ENCODE results near the gene TSPAN14.

The TSPAN14 gene

DNA sequence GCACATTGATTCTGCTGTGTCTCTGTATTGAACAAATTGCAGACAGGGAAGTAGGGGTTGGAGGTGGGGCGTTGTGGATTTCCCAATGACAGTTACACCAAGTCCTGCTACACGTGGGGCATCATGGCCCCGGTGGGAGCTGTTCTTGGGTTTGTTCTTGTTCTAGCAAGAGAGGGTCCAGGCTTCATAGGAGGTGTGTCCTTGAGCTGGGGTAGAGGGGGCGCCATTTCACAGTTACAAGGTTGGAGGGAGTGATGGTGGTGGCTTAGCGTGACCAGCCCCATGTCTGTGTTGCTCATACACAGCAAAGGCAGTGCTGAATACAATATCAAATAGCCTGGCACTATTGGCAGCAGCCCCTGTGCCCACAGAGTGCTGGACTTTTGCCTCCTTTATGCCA is 99.3 kb downstream of the TSPAN14 start:
- DNase-seq: no peak

DNA sequence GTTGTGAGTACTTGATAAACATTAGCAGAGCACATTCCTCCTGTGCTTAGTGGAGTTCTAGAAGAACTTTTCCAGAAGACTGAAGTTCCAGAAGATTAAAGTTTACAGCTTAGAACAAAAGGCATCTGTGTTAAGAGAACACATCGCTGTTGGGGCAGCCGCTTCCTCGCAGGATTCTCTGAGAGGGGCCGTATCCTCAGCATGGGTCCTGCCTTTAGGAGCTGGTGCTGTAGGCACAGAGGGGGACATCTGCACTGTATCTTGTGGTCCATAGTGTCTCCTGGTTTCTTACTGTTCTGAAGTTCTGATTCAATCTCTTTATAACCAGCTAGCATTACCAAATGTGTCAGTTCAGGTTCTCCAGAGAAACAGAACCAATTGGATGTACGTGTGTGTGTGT is 99.9 kb downstream of the TSPAN14 start:
- no peak for DNase-seq

DNA sequence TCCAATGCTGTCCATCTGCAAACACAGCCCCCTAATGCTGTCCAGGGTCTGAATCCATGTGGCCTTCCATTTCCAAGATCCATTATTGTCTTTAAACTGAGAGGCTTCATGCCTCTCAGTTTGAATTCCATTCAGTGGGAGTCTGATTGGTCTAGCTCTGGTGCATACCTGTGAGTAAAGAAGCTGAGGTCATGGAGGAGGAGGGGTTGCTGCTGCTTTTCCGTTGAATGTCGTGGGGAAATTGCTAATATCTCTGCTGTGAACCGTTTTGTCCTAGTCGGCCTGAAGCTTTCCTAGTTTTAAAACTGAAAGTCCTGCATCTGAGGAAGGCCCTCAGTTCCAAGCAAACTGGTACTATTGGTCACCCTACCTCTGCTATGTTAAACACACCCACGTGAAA is 101.3 kb downstream of the TSPAN14 start:
- no peak for DNase-seq

DNA sequence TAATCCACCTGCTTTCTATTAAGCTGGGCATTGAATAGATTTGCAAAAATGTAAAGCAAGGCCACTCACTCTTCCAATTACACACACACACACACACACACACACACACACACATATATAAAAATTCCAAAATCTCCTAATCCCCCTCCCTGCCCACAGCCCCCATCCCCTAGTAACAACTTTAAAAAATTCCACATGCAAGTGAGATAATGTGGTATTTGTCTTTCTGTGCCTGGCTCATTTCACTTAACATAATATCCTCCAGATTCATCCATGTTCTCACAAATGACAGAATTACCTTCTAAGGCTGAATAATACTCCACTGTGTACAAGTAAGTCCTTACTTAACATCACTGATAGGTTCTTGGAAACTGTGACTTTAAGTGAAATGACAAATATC is 107.8 kb downstream of the TSPAN14 start:
- no peak for DNase-seq

DNA sequence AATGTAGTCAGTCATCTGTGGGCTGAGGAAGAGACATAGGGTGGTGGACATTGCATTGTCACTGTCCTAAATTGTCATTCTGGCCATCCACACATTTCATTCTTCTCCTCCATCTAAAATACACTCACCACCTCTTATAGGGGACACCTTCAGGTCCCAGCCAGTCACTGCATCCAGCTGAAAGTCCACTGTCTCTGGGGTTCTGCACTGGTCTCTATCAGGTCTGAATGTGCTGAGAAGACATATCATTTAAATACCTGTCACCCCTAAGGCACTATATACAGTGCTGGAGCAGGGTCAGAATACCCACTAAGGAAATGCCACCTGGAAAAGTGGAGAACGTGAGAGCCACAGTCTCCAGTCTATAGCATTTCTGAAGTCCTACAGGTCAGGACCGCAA is 113.2 kb downstream of the TSPAN14 start:
- DNase-seq: no peak

DNA sequence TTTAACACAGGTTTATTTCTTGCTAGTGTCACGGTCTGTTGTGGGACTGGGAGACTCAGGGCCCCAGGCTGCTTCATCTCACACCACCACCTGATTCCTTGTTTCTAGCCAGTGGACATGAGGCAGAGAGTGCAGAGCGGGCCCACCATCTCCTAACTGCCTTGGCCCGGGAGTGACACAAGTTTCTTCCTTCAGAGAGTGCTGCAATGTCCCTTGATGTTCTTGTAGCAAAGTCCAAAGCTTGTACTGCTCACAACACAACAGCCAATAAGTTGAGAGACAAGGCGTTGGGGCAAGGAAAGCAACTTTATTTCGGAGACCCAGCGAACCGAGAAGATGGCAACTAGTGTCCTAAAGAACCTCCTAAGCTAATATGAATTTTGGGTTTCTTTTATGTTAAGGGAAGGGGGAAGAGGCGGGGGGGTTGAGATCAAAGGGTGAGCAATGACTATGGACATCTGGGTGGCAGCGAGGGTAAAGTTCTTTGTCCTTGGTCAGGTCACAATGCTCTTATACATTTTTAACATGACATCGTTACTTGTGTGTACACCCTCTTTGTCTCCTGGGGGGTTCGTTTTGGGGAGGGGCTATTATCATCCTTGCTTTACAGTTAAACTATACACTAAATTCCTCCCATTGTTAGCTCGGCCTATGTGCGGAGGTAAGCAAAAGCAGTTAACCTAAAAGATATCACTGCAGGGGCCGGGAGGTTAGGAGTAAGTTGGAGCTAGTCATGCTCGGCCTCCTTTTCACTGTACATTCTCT is 115.2 kb downstream of the TSPAN14 start:
- no peak for DNase-seq

DNA sequence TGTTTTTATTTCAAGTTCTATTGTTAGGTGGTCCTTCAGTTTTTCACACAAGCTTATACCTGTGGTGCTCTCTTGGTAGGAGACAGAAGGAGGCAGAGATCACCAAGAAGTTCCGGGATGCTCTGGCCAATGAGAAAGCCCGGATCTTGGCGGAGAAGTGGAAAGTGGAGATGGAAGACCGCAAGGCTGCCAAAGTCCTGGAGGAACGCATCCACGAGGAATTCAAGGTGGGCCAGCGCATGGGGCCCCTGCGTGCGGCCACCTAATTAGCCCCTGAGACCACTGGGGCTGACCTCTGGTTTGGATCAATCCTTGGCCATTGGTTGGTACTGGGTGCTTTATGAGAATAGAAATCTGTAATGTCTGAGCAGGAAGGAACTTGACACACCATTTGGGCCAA is 117.2 kb downstream of the TSPAN14 start:
- DNase-seq: no peak

DNA sequence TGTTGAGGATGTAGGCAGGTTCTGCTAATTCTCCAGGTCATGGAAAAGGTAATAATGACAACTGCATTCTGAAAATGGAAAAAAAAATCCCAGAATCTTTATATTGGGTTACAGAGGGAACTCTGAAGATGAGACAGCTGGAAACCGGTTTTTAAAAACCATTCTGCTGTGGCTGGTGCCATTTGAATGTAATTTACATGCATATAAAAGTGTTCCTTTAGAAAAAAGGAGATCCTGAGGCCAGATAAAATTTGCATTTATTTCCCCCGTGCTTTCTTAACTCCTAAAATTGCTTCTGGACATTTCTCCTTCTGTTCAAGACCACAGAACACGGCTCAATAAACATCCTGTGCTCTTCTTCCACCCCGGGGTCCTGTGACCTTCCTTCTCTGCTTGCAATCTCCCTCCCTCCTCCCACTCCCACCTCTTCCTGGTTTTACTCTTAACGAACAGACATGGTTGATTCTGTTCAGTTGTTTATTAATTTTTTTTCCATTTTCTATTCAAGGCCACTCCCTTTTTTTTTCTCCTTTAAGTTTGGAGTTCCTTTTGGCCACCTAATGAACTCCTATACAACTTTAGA is 125.2 kb downstream of the TSPAN14 start:
- no peak for DNase-seq

DNA sequence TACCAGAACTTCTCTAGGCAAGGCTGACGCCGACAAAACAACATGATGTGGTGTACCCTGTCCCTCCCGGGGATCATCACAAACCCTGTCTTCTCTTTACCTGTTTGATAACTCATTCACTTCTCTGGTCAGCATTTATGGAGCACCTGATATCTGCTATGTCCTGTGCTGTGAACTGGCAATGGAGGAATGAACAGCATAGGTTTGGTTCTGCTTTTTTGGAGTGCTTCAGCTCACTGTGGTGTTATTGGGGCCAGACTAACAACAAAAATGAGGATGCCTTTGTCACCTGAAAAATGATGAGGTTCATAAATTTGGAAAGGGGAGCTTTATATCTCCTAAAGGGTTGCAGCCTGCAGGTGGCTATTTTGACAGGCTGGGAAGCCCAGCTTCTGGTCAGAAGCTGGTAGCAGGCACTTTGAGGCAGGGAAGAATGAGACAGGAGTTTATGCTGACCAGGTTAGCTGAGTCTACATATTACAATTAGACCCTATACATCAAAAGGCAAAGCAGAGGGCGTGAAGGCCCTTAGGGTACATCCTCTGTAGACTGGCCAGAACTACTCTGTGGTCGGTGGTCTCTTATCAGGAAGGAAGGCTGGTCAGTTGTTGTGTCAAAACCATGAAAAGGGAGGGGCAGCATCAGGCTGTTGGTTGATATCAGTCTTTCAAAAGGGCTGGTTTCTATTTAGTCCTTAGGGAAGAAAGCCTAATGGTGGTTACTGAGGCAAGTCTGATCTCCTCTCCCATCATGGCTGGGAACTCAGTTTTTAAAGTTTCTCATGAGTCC is 125.9 kb downstream of the TSPAN14 start:
- DNase-seq: no peak

DNA sequence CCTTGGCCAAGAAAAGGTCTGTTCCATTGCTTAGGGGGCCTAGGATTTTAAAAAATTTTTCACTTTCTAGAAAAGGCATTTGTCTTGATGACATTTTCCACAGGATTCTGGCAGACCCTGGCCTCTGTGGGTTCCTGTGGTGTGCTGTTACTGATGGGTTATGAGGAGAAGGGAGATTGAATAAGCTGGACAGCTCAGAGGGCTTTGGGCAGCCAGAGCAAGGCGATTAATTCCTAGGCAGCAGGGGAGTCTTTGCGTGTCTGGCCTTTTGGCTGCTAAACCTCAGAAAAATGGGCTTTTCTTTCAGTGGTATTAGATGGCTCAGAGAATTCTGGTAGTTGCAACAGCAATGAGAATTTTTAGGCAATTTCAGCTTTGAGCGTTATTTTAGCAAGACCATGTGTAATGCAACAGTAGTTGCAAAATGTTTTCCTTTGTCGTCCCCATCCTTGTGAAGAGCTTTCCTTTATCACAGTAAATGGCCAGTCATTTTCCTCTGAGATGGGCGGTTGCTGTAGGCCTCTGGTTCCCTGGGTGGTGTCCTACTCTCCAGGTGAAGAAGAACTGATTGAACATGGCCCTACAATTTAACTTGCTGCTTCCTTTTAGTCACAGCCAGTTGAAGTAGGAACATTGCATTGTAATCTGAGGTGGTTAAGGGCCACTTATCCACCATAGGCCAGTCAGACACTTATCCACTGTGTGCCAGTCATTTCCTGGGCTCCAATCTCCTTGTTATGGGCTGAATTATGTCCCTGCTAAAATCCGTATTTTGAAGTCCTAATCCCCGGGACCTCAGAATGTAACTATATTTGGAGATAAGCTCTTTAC is 126.7 kb downstream of the TSPAN14 start:
- DNase-seq: no peak

DNA sequence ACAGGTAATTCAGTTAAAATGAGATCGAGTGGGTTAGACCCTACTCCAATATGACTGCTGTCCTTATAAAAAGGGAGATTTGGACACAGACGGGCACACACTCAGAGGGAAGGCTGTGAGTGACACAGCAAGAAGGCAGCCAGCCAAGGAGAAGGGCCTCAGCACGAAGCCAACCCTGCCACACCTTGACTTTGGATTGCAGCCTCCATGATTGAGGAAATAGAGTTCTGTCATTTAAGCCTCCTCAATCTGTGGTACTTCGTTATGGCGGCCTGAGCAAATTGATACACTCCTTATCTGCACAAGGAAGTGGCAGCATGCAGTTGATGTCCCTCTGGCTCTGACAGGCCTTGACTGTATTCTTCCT is 127.3 kb downstream of the TSPAN14 start:
- no peak for DNase-seq

DNA sequence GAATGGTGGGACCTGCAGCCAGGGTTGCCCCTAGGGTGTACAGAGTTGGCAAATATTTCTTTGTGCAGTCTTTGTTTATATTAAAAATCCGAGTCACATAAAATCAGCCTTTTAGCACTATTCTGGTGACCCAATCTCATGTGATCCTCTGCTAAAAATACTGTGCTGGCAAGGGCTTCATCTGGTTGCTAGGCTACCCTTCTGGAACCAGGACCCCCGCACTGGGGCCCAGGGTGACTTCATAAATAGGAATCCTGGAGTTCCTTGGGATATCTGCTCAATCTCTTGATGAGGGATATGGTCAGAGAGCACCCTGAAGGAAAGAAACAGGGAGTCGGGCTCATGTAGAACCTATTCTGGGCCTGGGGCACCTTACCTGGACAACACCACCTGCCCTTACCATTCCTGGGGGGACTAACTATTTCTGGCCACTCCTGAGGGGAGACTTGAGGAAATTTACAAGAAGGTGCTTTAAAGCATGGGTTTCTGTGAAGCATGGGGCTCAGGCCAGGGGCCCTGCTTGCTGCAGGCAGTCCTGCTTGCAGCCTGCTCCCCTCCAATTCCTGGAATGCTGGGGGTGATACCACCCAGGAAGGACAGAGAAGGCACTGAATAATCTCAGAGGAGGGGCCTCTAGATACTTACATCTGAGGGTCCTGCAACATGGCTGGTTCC is 128.3 kb downstream of the TSPAN14 start:
- no peak for DNase-seq

Measured in NCI-H1436 (cell line).